LNCAP (cell line): ENCODE data around the gene PIK3AP1.

ENCODE experiments used
- CTCF ChIP-seq: fragments of 450-650 bp; IDR thresholded peaks from 2 replicates; pipeline ENCODE4 v1.5.1; 2017; ENCODE audit warnings: mild to moderate bottlenecking

The PIK3AP1 gene

GRCh38 chr10:96606946-96607345 is 113.4 kb downstream of the PIK3AP1 start:
- TF ChIP-seq CTCF = no peak

- TF ChIP-seq CTCF = no peak
These were observed 114.1 kb downstream of the PIK3AP1 start for GRCh38 chr10:96606216-96606615.

- no peak for TF ChIP-seq CTCF
These were observed 120.0 kb downstream of the PIK3AP1 start for GRCh38 chr10:96600337-96600736.

- TF ChIP-seq CTCF = no peak
These were observed 121.5 kb downstream of the PIK3AP1 start for GRCh38 chr10:96598846-96599245.

DNA sequence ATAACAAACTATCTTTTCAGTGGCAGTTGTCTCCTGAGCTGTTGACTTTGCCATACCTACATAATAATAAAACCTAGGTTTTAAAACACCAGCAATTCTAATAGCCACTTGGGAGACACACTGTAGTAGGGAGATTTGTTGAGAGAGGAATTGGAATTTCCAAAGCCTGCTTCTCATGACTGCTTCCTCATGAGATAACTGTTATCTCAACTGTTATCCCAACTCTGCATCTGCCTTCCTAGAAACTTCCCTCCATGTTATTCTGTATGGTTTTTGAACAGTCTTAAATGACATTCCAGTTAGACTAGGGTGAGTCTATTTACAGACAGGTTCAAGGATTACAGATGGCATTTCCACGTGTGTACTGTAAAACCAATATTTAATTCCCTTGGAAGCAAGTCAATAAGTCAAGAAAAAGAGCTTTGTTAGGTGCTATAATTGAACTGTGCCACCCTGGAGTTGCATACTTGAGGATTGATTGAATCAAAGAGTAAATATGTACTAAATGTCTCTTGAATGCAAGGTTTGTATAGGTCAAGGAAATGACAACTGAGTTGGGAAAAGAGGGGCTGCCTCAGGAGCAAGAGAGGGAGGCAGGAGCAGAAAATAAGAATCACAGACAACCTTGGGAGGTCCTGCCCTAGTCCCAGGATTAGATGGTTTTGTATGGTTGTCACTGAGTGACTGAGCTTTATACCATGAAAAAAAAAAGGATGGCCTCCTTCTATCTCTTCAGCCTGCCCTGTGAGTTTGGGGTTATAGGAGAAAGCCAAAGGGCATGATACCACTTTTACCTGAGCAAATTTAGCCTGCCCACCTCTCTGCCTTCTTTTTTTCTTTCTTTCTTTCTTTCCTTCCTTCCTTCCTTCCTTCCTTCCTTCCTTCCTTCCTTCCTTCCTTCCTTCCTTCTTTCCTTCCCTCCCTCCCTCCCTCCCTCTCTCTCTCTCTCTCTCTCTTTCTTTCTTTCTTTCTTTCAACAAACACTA is 123.6 kb downstream of the PIK3AP1 start:
- no peak for TF ChIP-seq CTCF

GRCh38 chr10:96595741-96596140 is 124.6 kb downstream of the PIK3AP1 start:
- TF ChIP-seq CTCF = no peak

DNA sequence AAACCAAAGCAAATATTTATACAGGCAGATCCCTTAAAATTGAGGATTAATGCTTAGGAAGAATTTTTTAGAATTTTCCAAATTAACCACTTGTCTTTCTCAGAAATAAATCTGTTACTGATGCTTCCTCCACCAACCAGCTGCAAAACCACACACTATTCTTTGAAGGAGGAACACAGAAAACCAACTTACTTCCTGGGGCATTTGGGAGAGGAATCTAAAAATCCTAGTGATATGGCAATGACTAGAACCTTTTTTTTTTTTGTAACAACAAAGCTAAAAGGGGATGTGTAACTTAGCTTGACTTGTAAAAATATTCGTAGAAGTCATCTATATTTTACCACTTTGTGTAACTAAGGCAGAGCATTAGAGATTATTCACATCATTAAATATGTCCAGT is 128.4 kb downstream of the PIK3AP1 start:
- no peak for TF ChIP-seq CTCF
